ENCODE data around the gene DPH7. TPM values are rescaled to one million over a fixed set of nuclear protein-coding genes. Genes with fewer than 3 reads are reported as not detected.

The DPH7 gene
- total RNA-seq, 1 donor from 2014 or later, result 39.5 TPM

GRCh38 chr9:137586854-137587253 lies 8.1 kb upstream of the DPH7 start:
- no peaks in the 10 kb centered on the region for H3K27me3 Mint-ChIP-seq (ENCODE audit: unreplicated experiment)
- peaks cover 23% of the 10 kb centered on the region for H3K36me3 Mint-ChIP-seq (ENCODE audit: unreplicated experiment)
- no peak overlapping the region for H3K4me3 Mint-ChIP-seq (ENCODE audit: unreplicated experiment)
- peaks cover 11% of the 10 kb centered on the region for H3K4me1 Mint-ChIP-seq (ENCODE audit: unreplicated experiment)
- DNase-seq (ENCODE audit: extremely low spot score, unreplicated experiment), result no peak
- H3K27ac Mint-ChIP-seq (ENCODE audit: unreplicated experiment), result no peak overlapping the region
- H3K9me3 Mint-ChIP-seq (ENCODE audit: unreplicated experiment), result no peaks in the 10 kb centered on the region
- TF ChIP-seq, protein P1, sequence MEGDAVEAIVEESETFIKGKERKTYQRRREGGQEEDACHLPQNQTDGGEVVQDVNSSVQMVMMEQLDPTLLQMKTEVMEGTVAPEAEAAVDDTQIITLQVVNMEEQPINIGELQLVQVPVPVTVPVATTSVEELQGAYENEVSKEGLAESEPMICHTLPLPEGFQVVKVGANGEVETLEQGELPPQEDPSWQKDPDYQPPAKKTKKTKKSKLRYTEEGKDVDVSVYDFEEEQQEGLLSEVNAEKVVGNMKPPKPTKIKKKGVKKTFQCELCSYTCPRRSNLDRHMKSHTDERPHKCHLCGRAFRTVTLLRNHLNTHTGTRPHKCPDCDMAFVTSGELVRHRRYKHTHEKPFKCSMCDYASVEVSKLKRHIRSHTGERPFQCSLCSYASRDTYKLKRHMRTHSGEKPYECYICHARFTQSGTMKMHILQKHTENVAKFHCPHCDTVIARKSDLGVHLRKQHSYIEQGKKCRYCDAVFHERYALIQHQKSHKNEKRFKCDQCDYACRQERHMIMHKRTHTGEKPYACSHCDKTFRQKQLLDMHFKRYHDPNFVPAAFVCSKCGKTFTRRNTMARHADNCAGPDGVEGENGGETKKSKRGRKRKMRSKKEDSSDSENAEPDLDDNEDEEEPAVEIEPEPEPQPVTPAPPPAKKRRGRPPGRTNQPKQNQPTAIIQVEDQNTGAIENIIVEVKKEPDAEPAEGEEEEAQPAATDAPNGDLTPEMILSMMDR (IDR thresholded peaks at IDR 0.05), result no peak

- Mint-ChIP-seq H3K4me1 (ENCODE audit: unreplicated experiment) (peaks cover 11% of the 10 kb centered on the region), H3K27ac (ENCODE audit: unreplicated experiment) (peak overlapping the region; percentile 54), H3K27me3 (ENCODE audit: unreplicated experiment) (no peaks in the 10 kb centered on the region), H3K9me3 (ENCODE audit: unreplicated experiment) (no peaks in the 10 kb centered on the region), H3K36me3 (ENCODE audit: unreplicated experiment) (peaks cover 27% of the 10 kb centered on the region), H3K4me3 (ENCODE audit: unreplicated experiment) (no peak overlapping the region)
- DNase-seq (ENCODE audit: extremely low spot score, unreplicated experiment), result no peak
- TF ChIP-seq, protein P1 (IDR thresholded peaks at IDR 0.05), result no peak
These were observed 5.2 kb upstream of the DPH7 start for GRCh38 chr9:137583957-137584356.

- TF ChIP-seq, protein P1 (IDR thresholded peaks at IDR 0.05), result no peak
- Mint-ChIP-seq H3K27me3 (ENCODE audit: unreplicated experiment) (no peaks in the 10 kb centered on the region), H3K36me3 (ENCODE audit: unreplicated experiment) (peaks cover 27% of the 10 kb centered on the region), H3K4me3 (ENCODE audit: unreplicated experiment) (no peak overlapping the region), H3K4me1 (ENCODE audit: unreplicated experiment) (peaks cover 12% of the 10 kb centered on the region), H3K9me3 (ENCODE audit: unreplicated experiment) (no peaks in the 10 kb centered on the region), H3K27ac (ENCODE audit: unreplicated experiment) (no peak overlapping the region)
- DNase-seq (ENCODE audit: extremely low spot score, unreplicated experiment), result no peak
These were observed 4.6 kb upstream of the DPH7 start for GRCh38 chr9:137583347-137583746.

DNA sequence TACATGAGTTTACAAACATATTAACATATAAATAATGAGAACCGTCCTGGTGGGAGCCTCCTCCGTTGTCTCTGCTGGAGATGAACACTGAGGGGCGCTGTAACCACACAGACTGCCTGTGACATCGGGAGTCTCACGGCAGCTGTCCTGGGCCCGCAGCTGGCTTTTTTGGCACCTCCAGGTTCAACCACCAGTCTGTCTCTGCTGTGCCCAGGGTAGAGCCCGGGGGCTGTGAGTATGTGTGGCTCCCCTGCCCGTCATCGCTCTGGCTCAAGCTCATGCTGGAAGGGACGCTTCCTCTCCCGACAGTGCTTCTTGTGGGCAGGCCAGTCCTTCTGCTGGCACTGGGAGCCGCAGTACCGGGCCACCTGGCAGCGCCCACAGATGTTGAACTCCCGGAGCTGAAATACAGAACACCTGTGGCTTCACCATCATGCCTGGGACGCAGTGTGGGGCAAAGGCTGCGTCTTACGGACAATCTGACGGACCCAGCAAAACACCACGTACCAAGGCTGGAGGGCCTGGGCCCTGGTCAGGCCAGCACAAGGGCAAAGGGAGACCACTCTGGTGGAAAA lies 3.6 kb upstream of the DPH7 start:
- peaks cover 18% of the 10 kb centered on the region for H3K4me1 Mint-ChIP-seq (ENCODE audit: unreplicated experiment)
- no peak for DNase-seq (ENCODE audit: extremely low spot score, unreplicated experiment)
- H3K27ac Mint-ChIP-seq (ENCODE audit: unreplicated experiment), result no peak overlapping the region
- H3K9me3 Mint-ChIP-seq (ENCODE audit: unreplicated experiment), result no peaks in the 10 kb centered on the region
- H3K36me3 Mint-ChIP-seq (ENCODE audit: unreplicated experiment), result peaks cover 22% of the 10 kb centered on the region
- TF ChIP-seq, protein P1 (IDR thresholded peaks at IDR 0.05), result peak; percentile 33
- H3K27me3 Mint-ChIP-seq (ENCODE audit: unreplicated experiment), result no peaks in the 10 kb centered on the region
- no peak overlapping the region for H3K4me3 Mint-ChIP-seq (ENCODE audit: unreplicated experiment)

GRCh38 chr9:137581361-137582285 lies 2.9 kb upstream of the DPH7 start:
- DNase-seq (ENCODE audit: extremely low spot score, unreplicated experiment), result no peak
- Mint-ChIP-seq H3K4me3 (ENCODE audit: unreplicated experiment) (no peak overlapping the region), H3K9me3 (ENCODE audit: unreplicated experiment) (no peaks in the 10 kb centered on the region), H3K27ac (ENCODE audit: unreplicated experiment) (no peak overlapping the region), H3K36me3 (ENCODE audit: unreplicated experiment) (peaks cover 18% of the 10 kb centered on the region), H3K27me3 (ENCODE audit: unreplicated experiment) (no peaks in the 10 kb centered on the region), H3K4me1 (ENCODE audit: unreplicated experiment) (peaks cover 22% of the 10 kb centered on the region)
- TF ChIP-seq, protein P1 (IDR thresholded peaks at IDR 0.05), result no peak

Data from osteocyte (in vitro differentiated cells).